ENCODE data around the gene ELL2. TPM values are rescaled to one million over a fixed set of nuclear protein-coding genes. Genes with fewer than 3 reads are reported as not detected.

Gene ELL2
- total RNA-seq, result 103 and 111 TPM in 2 replicates

- Mint-ChIP-seq H3K9me3 (peaks cover 2% of the 10 kb centered on the region), H3K36me3 (ENCODE audit: low read depth) (peaks cover 33% of the 10 kb centered on the region), H3K4me1 (peaks cover 47% of the 10 kb centered on the region), H3K27ac (peak within 1 kb of the TSS; percentile 99), H3K27me3 (no peaks in the 10 kb centered on the region), H3K4me3 (peak within 1 kb of the TSS; percentile 98)
- intact Hi-C loops (cut with micrococcal nuclease), result loop anchor here (1.0 to 10.0 kb wide), 15 partner anchors 12 to 1221 kb away; partner anchors contain the start of genes LNPEP and RIOK2
- DNase-seq, result peak; percentile 99
Observed at GRCh38 chr5:95961617-95962474, at the start of gene ELL2. ELL2 (minus strand) TSS chr5:95961851; CDS start chr5:95961721, 130 bp downstream.

- no peak overlapping the region for H3K4me3 Mint-ChIP-seq
Observed at GRCh38 chr5:96008987-96009647, 47.5 kb upstream of the ELL2 start.

DNA sequence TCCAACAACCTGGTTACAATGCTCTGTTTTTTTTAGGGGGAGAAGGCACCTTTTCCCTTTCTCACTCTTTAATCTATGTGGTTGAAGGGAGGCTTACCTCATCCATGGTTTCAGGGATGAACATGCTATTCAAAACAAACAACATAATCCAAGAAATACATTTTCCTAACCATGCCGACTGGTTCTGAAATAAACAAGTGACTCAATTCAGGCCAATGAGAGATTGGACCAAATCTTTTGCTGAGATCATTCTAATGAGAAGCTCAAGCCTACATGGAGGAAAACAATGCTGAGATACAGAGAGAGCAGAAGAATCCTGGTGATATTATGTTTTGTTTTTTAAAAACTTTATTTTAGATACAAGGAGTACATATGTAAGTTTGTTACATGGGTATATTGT is 46.8 kb upstream of the ELL2 start:
- H3K27ac Mint-ChIP-seq, result no peak overlapping the region
- H3K27me3 Mint-ChIP-seq, result no peaks in the 10 kb centered on the region
- intact Hi-C loops (cut with micrococcal nuclease), result no loop called here

More at GRCh38 chr5:96008987-96009647, 47.5 kb upstream of the ELL2 start:
- intact Hi-C loops (cut with micrococcal nuclease), result no loop called here
- no peak for DNase-seq
- Mint-ChIP-seq H3K9me3 (peaks cover 8% of the 10 kb centered on the region), H3K36me3 (ENCODE audit: low read depth) (no peaks in the 10 kb centered on the region), H3K27me3 (no peaks in the 10 kb centered on the region), H3K4me1 (no peaks in the 10 kb centered on the region), H3K27ac (no peak overlapping the region)

GRCh38 chr5:96007051-96007450 is 45.4 kb upstream of the ELL2 start:
- intact Hi-C loops (cut with micrococcal nuclease), result no loop called here
- no peak overlapping the region for H3K4me3 Mint-ChIP-seq
- peaks cover 4% of the 10 kb centered on the region for H3K9me3 Mint-ChIP-seq
- H3K4me1 Mint-ChIP-seq, result no peaks in the 10 kb centered on the region
- H3K27me3 Mint-ChIP-seq, result no peaks in the 10 kb centered on the region
- no peaks in the 10 kb centered on the region for H3K36me3 Mint-ChIP-seq (ENCODE audit: low read depth)
- no peak for DNase-seq
- H3K27ac Mint-ChIP-seq, result no peak overlapping the region

More for the DNA sequence above, 46.8 kb upstream of the ELL2 start:
- DNase-seq, result no peak
- Mint-ChIP-seq H3K9me3 (peaks cover 8% of the 10 kb centered on the region), H3K4me1 (no peaks in the 10 kb centered on the region), H3K36me3 (ENCODE audit: low read depth) (no peaks in the 10 kb centered on the region), H3K4me3 (no peak overlapping the region)

- Mint-ChIP-seq H3K36me3 (ENCODE audit: low read depth) (no peaks in the 10 kb centered on the region), H3K4me3 (no peak overlapping the region), H3K27ac (no peak overlapping the region), H3K9me3 (peaks cover 4% of the 10 kb centered on the region), H3K27me3 (no peaks in the 10 kb centered on the region), H3K4me1 (no peaks in the 10 kb centered on the region)
- DNase-seq, result no peak
- intact Hi-C loops (cut with micrococcal nuclease), result no loop called here
Observed at GRCh38 chr5:96006291-96006690, 44.6 kb upstream of the ELL2 start.

- Mint-ChIP-seq H3K4me3 (no peak overlapping the region), H3K36me3 (ENCODE audit: low read depth) (no peaks in the 10 kb centered on the region), H3K27me3 (no peaks in the 10 kb centered on the region), H3K4me1 (no peaks in the 10 kb centered on the region), H3K27ac (no peak overlapping the region), H3K9me3 (peaks cover 3% of the 10 kb centered on the region)
- DNase-seq, result no peak
- intact Hi-C loops (cut with micrococcal nuclease), result no loop called here
Observed at GRCh38 chr5:96004754-96005153, 43.1 kb upstream of the ELL2 start.

- H3K9me3 Mint-ChIP-seq, result no peaks in the 10 kb centered on the region
- intact Hi-C loops (cut with micrococcal nuclease), result no loop called here
- DNase-seq, result no peak
- H3K36me3 Mint-ChIP-seq (ENCODE audit: low read depth), result no peaks in the 10 kb centered on the region
- no peak overlapping the region for H3K4me3 Mint-ChIP-seq
- no peak overlapping the region for H3K27ac Mint-ChIP-seq
- no peaks in the 10 kb centered on the region for H3K4me1 Mint-ChIP-seq
- no peaks in the 10 kb centered on the region for H3K27me3 Mint-ChIP-seq
Observed at GRCh38 chr5:96004087-96004486, 42.4 kb upstream of the ELL2 start.

DNA sequence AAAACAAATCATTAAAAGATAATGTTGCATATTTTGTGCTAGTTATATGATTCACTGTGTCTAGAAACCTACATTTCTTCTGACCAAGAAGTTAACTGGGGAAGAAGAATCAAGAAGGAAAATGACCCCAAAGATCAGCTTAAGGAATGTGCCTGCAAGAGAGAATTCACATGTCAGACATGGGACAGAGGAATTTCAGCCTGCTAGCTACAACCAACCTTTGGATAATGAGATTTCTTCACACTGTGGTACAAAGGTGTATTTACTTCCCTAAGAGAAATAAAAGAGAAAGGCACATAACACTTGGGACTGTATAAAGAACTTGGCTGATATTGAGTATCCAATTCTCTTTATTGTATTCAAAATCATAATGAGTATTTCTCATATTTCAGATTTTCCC is 39.6 kb upstream of the ELL2 start:
- H3K9me3 Mint-ChIP-seq, result no peaks in the 10 kb centered on the region
- H3K36me3 Mint-ChIP-seq (ENCODE audit: low read depth), result no peaks in the 10 kb centered on the region
- DNase-seq, result no peak
- H3K27me3 Mint-ChIP-seq, result no peaks in the 10 kb centered on the region
- intact Hi-C loops (cut with micrococcal nuclease), result no loop called here
- no peak overlapping the region for H3K4me3 Mint-ChIP-seq
- peaks cover 6% of the 10 kb centered on the region for H3K4me1 Mint-ChIP-seq
- H3K27ac Mint-ChIP-seq, result no peak overlapping the region

DNA sequence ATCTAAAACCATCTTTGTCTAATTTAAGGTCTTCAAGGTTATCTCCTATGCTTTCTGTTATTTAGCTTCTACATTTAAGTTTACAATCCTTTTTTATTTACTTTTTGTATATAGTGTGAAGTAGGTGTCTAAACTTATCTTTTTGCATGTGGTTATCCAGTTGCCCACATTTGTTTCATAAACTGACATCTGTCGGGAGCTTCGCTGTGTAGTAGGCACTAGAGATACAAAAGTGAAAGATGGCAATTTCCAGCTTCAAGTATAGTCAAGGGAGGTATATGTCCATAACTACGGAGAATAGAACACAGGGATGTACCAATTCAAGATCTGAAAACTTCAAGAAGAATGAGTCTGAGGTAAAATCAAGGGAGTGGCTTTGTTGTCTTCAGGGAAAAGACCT is 38.7 kb upstream of the ELL2 start:
- H3K4me1 Mint-ChIP-seq, result peaks cover 6% of the 10 kb centered on the region
- H3K9me3 Mint-ChIP-seq, result no peaks in the 10 kb centered on the region
- no peak overlapping the region for H3K27ac Mint-ChIP-seq
- no peak for DNase-seq
- H3K27me3 Mint-ChIP-seq, result no peaks in the 10 kb centered on the region
- H3K36me3 Mint-ChIP-seq (ENCODE audit: low read depth), result no peaks in the 10 kb centered on the region
- intact Hi-C loops (cut with micrococcal nuclease), result no loop called here
- no peak overlapping the region for H3K4me3 Mint-ChIP-seq

DNA sequence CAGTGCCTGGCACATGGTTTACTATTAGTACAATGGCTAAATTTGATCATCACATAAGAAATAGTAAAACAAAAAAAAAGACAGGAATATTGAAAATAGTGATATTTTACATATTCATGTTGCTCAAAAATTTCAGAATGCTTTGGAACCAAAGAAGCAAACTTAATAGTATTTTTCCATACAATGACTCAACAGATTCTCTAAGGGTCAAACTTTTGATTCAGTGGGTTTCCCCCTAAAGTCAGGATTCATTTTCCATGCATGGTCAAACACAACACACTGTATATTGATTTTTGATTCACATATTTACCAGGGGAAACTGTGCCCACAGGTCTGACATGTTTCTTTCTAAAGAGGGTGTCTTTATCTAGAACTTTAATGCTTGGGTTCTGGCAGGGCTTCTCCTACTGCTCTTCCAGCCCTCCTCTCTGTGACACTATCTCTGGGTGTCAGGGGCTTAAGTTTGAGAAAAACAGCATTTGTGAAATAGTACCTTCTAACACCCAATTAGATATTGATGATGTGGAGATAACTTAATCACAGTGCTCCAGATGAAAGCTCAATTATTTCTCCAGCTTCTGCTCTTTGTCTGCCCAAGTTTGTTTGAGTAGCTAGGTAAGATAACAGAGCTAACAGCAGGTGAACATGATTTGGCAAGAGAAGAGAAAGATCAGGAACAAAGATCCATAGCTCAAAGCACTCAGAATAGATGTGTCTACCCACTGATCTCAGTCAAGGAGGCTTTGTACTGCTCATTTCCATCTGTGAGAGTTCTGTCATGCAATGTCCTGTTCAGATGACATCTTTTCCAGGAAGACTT is 35.5 kb upstream of the ELL2 start:
- DNase-seq, result no peak
- H3K4me1 Mint-ChIP-seq, result peaks cover 6% of the 10 kb centered on the region
- H3K9me3 Mint-ChIP-seq, result no peaks in the 10 kb centered on the region
- intact Hi-C loops (cut with micrococcal nuclease), result no loop called here
- H3K27ac Mint-ChIP-seq, result peak overlapping the region; percentile 21
- peaks cover 4% of the 10 kb centered on the region for H3K27me3 Mint-ChIP-seq
- no peak overlapping the region for H3K4me3 Mint-ChIP-seq
- H3K36me3 Mint-ChIP-seq (ENCODE audit: low read depth), result no peaks in the 10 kb centered on the region

GRCh38 chr5:95995962-95996489 is 34.4 kb upstream of the ELL2 start:
- H3K9me3 Mint-ChIP-seq, result no peaks in the 10 kb centered on the region
- H3K27me3 Mint-ChIP-seq, result peaks cover 4% of the 10 kb centered on the region
- intact Hi-C loops (cut with micrococcal nuclease), result no loop called here
- no peaks in the 10 kb centered on the region for H3K36me3 Mint-ChIP-seq (ENCODE audit: low read depth)
- no peak overlapping the region for H3K27ac Mint-ChIP-seq
- DNase-seq, result no peak
- no peak overlapping the region for H3K4me3 Mint-ChIP-seq
- H3K4me1 Mint-ChIP-seq, result peaks cover 6% of the 10 kb centered on the region

DNA sequence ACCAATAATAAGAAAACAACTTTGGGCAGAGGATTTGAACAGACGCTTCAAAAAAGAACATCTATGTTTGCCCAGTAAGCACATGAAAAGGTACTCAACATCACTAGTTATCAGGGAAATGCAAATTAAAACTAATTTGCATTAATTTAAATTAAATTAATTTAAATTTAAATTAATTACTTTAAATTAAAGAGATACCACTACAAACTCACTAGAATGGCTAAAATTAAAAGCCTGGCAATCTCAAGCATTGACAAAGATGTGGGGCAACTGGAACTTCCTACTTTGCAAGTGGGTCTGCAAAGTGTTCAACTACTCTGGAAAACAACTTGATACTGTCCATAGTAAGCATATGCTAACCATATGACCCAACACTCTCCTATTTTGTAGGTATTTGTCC is 32.1 kb upstream of the ELL2 start:
- no peak overlapping the region for H3K4me3 Mint-ChIP-seq
- H3K9me3 Mint-ChIP-seq, result no peaks in the 10 kb centered on the region
- peaks cover 6% of the 10 kb centered on the region for H3K4me1 Mint-ChIP-seq
- H3K27me3 Mint-ChIP-seq, result peaks cover 4% of the 10 kb centered on the region
- no peak overlapping the region for H3K27ac Mint-ChIP-seq
- intact Hi-C loops (cut with micrococcal nuclease), result no loop called here
- DNase-seq, result no peak
- H3K36me3 Mint-ChIP-seq (ENCODE audit: low read depth), result no peaks in the 10 kb centered on the region

- H3K4me1 Mint-ChIP-seq, result peaks cover 6% of the 10 kb centered on the region
- no peak overlapping the region for H3K27ac Mint-ChIP-seq
- peaks cover 4% of the 10 kb centered on the region for H3K27me3 Mint-ChIP-seq
- no peak overlapping the region for H3K4me3 Mint-ChIP-seq
- no peaks in the 10 kb centered on the region for H3K9me3 Mint-ChIP-seq
- intact Hi-C loops (cut with micrococcal nuclease), result no loop called here
- no peak for DNase-seq
- H3K36me3 Mint-ChIP-seq (ENCODE audit: low read depth), result no peaks in the 10 kb centered on the region
Observed at GRCh38 chr5:95993266-95993665, 31.6 kb upstream of the ELL2 start.
